Stimulated activated effector memory CD8-positive, alpha-beta T cell treated with anti-CD3 and anti-CD28 coated beads, Interleukin-12 subunit alpha, Interleukin-12 subunit beta, amount 100 ng/mL, for 72 hours (primary cell): Measurements from ENCODE around the gene STK32C.

Source experiments
- ATAC-seq: fragments of 150-1000 bp; cut with Tn5 transposase; 2 replicates; pipeline ENCODE4 v1.10.0; 2021
- DNase-seq, 2 donors: peaks; one replicate each; pipeline ENCODE4 v3.0.0; 2021 to 2022; ENCODE audit warnings: low spot score in 2 of 2
- H3K27ac Mint-ChIP-seq: one replicate; pipeline ENCODE4 v1.8.0; 2022; ENCODE audit warnings: mild to moderate bottlenecking, mixed read lengths
- H3K36me3 Mint-ChIP-seq: one replicate; pipeline ENCODE4 v1.8.0; 2022; ENCODE audit warnings: mild to moderate bottlenecking, mixed read lengths
- H3K4me1 Mint-ChIP-seq: one replicate; pipeline ENCODE4 v1.8.0; 2022; ENCODE audit warnings: mixed read lengths
- H3K4me3 Mint-ChIP-seq: one replicate; pipeline ENCODE4 v1.8.0; 2022; ENCODE audit warnings: mild to moderate bottlenecking, mixed read lengths
- H3K9me3 Mint-ChIP-seq: one replicate; pipeline ENCODE4 v1.8.0; 2022; ENCODE audit warnings: mixed read lengths

The STK32C gene

DNA sequence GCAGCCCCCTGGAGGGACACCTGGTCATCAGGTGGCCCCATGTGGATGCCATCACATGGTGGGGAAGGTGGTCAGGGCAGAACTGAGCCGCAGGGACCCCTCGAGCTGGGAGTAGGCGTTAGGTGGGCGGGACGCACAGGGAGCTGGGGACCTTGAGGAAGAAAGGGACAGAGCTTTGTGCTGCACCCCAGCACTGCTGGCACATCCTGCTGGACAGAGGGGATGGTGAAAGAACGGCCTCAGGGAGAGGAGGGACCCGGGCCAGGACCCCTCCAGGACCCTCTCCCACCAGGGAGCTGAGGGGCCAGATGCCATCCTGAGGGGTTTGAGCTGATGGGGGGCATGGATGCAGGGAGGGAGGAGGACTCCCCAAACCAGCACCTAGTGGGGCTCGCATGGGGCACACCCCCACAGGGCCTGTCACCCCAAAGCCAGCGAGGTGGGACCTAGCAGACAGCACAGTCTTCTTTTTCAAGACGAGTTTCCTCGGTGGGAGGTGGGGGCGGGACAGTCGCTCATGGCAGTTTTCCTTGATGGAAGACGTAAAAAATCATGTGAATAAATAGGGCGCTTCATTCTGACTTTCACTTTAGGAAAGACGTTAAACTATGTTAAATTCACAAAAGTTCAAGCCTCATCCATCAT lies 43.3 kb downstream of the STK32C start:
- H3K4me3 Mint-ChIP-seq = no peak overlapping the region
- no peaks in the 10 kb centered on the region for H3K36me3 Mint-ChIP-seq
- H3K27ac Mint-ChIP-seq = peak overlapping the region; percentile 30
- ATAC-seq (no peak), DNase-seq (no peak)
- H3K9me3 Mint-ChIP-seq = no peaks in the 10 kb centered on the region
- H3K4me1 Mint-ChIP-seq = peaks cover 36% of the 10 kb centered on the region

DNA sequence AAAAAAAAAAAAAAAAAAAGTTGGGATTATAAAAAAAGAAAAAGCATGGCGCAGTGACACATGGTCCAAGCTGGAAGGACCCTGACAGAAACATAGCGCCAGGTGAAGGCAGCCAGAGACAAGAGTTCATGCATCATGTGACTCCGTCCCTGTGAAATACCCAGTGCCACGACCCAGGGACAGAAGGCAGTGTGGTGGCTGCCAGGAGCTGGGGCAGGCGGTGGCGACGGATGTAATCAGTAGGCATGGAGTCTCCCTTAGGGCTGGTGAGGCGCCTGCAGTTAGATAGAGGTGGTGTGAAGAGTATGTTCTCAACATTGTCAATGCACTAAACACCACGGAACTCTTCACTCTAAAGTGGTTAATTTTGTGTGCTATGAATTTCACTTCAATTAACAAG lies 43.9 kb downstream of the STK32C start:
- Mint-ChIP-seq H3K4me3 (no peak overlapping the region), H3K9me3 (no peaks in the 10 kb centered on the region), H3K27ac (peak overlapping the region; percentile 30), H3K4me1 (peaks cover 36% of the 10 kb centered on the region), H3K36me3 (no peaks in the 10 kb centered on the region)
- ATAC-seq (no peak), DNase-seq (no peak)

DNA sequence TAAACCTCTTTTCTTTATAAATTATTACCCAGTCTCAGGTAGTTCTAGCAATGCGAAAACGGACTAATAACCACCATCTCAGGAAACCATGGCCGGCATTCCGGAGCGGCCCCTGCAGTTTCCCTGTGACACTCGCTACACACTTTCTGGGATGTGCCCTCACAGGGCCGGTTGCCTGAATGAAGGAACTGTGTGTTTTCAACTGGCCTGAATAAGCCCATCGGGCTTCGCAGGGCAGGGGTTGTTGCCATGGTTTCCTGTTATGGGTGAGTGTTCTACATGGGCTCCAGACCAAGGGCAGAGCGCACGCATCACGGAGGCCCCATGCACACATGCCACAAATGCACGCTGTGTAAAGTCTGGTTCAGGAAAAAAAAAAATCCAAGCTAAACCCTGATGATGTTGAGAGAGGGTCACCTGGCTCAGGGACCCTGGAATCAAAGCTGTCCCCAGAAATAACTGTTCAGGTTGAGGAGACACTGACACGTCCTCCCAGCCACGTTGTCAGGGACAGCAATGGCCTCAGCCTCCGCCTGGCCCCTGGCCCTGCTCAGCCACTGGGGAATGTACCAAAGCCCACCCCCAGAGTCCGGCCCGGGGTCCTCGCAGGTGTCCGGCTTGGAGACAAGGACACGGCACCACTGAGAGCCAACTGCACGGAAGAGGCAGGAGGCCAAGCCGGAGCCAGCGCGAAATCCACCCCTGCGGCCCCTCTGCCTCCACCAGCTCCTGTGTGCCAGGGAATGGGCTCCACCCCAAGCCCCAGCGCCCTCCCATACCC lies 47.9 kb downstream of the STK32C start:
- H3K9me3 Mint-ChIP-seq = no peaks in the 10 kb centered on the region
- DNase-seq = no peak
- no peak overlapping the region for H3K27ac Mint-ChIP-seq
- H3K4me1 Mint-ChIP-seq = peaks cover 26% of the 10 kb centered on the region
- H3K4me3 Mint-ChIP-seq = no peak overlapping the region
- no peak for ATAC-seq
- H3K36me3 Mint-ChIP-seq = no peaks in the 10 kb centered on the region

DNA sequence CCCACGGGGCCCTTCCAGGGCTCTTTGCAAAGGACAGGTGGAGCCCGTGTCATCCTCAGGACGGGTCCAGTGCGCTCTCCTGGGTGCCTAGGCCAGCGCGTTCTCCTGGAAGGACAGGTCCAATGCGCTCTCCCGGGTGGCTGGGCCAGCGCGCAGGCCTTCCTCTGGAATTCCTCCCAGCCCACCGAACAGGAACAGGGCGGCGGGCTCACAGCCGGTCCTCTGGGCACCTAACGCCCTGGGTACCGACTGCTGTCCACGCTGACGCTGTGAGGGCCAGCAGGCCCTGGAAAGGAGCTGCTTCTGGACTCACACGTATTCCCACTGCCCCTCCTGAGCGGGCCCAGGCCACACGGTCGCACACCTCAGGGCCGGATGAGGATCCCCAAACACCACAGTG lies 49.3 kb downstream of the STK32C start:
- Mint-ChIP-seq H3K4me1 (peaks cover 26% of the 10 kb centered on the region), H3K9me3 (no peaks in the 10 kb centered on the region), H3K36me3 (no peaks in the 10 kb centered on the region), H3K27ac (no peak overlapping the region), H3K4me3 (no peak overlapping the region)
- ATAC-seq (no peak), DNase-seq (no peak)

DNA sequence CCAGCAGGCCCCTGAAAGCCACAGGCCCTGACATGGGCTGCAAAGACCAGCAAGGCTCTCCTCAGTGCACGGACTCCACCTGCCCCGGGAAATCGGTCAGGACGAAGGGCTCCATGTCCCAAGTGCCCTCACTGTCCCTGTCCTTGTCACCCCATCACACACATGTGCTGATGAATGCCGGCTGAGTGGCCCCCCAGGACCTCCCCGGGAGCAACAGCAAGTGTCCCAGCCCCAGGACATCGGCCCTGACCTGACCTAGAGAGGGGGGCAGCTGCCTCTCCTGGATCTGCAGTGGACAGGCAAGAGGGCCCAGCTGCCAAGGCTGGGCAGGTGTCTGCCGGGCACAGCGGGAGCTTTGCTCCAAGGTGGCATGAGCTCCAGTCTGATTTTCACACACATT lies 49.8 kb downstream of the STK32C start:
- DNase-seq (no peak), ATAC-seq (no peak)
- no peaks in the 10 kb centered on the region for H3K9me3 Mint-ChIP-seq
- no peak overlapping the region for H3K27ac Mint-ChIP-seq
- peaks cover 26% of the 10 kb centered on the region for H3K4me1 Mint-ChIP-seq
- H3K36me3 Mint-ChIP-seq = no peaks in the 10 kb centered on the region
- H3K4me3 Mint-ChIP-seq = no peak overlapping the region

DNA sequence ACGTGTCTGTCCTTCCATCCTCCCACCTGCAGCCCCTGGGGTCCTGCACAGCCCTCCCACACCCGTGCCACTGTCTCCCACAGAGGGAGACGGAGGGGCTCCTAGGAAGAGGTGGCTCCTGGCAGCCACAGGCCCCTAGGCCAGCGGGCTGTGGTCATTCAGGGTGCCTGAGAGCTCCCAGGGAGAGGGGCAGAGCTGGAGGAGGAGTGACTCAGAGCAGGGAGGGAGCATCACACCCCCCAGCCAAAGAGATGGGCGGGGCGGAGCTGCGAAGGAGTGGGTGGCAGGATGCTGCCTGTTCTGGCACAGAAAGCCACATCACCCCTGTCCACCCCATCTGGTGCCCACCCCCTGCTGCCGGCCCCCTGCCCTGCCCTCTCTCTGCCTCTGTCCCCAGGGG lies 50.5 kb downstream of the STK32C start:
- peak; percentile 27 to 66 for DNase-seq
- H3K4me1 Mint-ChIP-seq = peaks cover 24% of the 10 kb centered on the region
- H3K9me3 Mint-ChIP-seq = no peaks in the 10 kb centered on the region
- H3K36me3 Mint-ChIP-seq = no peaks in the 10 kb centered on the region
- H3K27ac Mint-ChIP-seq = no peak overlapping the region
- no peak overlapping the region for H3K4me3 Mint-ChIP-seq
- peak; percentile 89 for ATAC-seq

DNA sequence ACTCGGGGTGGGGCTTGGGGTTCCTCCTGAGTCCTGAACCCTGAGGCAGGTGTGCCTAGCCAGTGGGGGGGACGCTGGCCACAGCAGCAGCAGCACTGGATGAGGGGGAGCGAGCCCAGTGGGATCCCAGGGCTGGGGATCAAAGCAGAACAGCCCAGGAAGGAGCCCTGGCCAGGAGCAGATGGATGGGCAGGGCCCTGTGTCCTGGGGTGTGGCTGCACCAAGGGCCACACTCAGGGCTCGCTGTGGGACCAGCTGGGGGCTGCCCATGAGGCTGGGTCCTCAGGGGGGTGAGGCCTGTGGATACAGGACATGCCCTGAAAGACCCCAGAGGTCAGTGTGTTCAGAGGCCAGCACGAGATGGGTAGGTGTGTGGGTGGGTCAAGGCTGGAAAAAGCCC lies 50.9 kb downstream of the STK32C start:
- DNase-seq = no peak
- peaks cover 20% of the 10 kb centered on the region for H3K4me1 Mint-ChIP-seq
- H3K27ac Mint-ChIP-seq = no peak overlapping the region
- H3K36me3 Mint-ChIP-seq = no peaks in the 10 kb centered on the region
- H3K4me3 Mint-ChIP-seq = no peak overlapping the region
- no peaks in the 10 kb centered on the region for H3K9me3 Mint-ChIP-seq
- no peak for ATAC-seq

DNA sequence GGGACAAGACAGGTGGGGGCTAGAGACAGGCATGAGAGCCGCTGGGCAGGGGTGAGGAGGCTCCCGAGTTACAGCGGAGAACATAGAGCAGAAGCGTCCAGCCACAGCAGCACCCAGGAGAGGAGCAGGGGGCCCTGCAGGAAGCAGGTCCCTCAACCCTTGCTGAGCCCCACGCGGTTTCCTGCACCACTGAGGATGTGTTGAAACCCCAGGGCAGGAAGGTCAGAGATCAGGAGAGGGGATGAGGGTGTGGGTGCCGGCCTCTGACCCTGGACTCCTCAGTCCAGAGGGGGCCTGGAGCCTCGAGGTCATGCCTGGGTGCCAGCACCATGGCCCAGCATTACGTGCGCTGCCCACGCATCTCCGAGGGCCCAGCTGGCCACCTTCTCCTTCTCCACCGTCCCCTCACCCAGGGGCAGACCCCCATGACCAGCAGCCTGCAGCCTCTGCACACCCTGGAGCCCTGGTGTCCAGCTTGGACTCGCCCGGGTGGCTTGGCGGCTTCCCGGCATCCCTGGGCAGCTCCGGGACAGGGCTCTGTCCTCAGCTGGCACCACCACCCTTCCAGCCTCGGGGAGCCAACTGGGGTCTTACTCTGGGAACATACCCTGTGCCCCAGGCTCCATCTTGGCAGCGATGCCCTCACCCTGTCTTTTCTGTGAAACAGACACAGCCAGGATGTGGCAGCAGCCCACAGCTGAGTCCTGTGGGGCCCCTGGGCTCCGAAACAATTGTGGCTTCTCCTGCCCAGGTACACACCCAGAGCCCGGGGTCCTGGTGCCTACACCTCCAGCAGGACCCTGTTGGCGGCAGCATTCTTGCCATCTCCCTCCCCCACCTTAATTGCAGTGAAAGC lies 52.0 kb downstream of the STK32C start:
- no peak overlapping the region for H3K4me3 Mint-ChIP-seq
- peak overlapping the region; percentile 45 for H3K27ac Mint-ChIP-seq
- H3K9me3 Mint-ChIP-seq = no peaks in the 10 kb centered on the region
- DNase-seq = peak in 1 of 2 donors; percentile 54
- peaks cover 18% of the 10 kb centered on the region for H3K4me1 Mint-ChIP-seq
- ATAC-seq = no peak
- no peaks in the 10 kb centered on the region for H3K36me3 Mint-ChIP-seq

DNA sequence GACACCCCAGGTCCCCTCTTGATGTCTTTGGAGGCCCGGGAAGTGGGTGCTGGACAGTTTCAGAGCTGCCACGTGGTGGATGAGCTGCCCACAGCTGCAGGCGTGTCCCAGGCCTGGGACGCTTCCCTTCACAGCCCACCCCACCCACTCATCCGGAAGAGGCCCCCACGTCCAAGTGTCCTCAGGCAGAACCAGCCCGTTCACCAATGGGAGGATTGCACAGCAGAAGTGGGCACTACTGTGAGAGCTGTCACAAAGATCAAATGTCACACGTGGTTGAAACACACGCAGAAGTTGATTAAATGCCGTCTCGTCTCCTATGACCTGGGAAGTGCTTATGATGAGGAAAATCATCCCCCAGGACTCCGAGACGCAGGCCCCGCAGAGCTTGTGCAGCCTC lies 52.9 kb downstream of the STK32C start:
- DNase-seq (no peak), ATAC-seq (no peak)
- H3K4me3 Mint-ChIP-seq = no peak overlapping the region
- no peaks in the 10 kb centered on the region for H3K9me3 Mint-ChIP-seq
- peak overlapping the region; percentile 45 for H3K27ac Mint-ChIP-seq
- H3K36me3 Mint-ChIP-seq = no peaks in the 10 kb centered on the region
- peaks cover 18% of the 10 kb centered on the region for H3K4me1 Mint-ChIP-seq

DNA sequence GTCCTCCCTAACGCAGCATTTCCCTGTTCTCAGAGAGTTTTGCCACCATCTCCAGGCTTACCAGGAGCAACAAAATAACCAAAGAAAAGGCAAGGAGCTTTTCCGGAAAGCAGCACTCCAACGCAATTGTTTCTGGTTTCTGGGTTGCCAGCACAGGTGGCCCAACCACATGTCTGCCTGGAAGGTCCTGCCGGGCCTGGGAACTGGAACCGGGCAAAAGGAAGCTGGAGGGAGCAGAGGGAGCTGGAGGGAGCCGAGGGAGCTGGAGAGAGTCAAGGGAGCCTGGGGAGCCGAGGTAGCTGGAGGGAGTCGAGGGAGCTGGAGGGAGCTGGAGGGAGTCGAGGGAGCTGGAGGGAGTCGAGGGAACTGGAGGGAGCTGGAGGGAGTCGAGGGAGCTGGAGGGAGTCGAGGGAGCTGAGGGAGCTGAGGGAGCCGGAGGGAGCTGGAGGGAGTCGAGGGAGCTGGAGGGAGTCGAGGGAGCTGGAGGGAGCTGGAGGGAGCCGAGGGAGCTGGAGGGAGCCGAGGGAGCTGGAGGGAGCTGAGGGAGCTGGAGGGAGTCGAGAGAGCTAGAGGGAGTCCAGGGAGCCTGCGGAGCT lies 54.6 kb downstream of the STK32C start:
- Mint-ChIP-seq H3K4me3 (no peak overlapping the region), H3K4me1 (peaks cover 18% of the 10 kb centered on the region), H3K27ac (no peak overlapping the region), H3K36me3 (no peaks in the 10 kb centered on the region), H3K9me3 (no peaks in the 10 kb centered on the region)
- DNase-seq (no peak), ATAC-seq (no peak)

DNA sequence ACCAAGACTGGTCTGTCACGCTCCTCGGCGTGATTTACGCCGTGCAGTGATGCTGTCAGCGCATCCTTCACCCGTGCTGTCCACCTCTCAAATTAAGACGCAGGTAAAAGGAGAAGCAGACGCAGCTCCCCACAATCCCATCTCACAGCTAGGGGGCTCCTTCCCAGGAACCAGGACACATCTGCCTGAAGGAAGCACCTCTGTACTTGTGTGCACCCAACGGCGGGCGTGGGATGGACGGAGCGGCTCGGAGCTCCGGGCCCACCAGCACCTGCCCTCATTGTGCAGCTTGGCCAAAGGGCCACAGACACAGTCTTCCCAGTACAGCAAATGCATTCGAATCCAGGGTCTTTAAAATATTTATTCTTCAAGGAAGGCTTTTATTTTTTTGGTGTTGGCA lies 55.3 kb downstream of the STK32C start:
- ATAC-seq (no peak), DNase-seq (no peak)
- H3K36me3 Mint-ChIP-seq = no peaks in the 10 kb centered on the region
- no peaks in the 10 kb centered on the region for H3K9me3 Mint-ChIP-seq
- H3K27ac Mint-ChIP-seq = no peak overlapping the region
- no peak overlapping the region for H3K4me3 Mint-ChIP-seq
- H3K4me1 Mint-ChIP-seq = peaks cover 14% of the 10 kb centered on the region

DNA sequence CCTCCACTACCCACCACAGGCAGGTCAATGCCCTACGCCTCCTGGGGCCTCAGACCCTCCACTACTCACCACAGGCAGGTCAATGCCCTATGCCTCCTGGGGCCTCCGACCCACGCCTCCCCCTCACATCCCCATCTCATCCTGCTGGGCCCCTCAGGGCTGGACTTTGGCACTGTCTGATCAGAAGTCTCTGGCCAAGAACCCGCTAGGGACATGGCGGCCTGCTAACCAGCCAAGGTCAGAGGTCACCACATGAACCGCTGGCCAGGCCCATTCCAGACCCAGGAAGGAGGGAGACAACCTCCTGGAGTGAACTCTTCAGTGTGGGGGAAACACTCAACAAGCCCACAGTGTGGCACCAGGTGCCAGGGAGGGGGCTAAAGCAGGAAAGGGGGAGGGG lies 55.8 kb downstream of the STK32C start:
- Mint-ChIP-seq H3K27ac (no peak overlapping the region), H3K4me1 (peaks cover 9% of the 10 kb centered on the region), H3K9me3 (no peaks in the 10 kb centered on the region), H3K4me3 (no peak overlapping the region), H3K36me3 (no peaks in the 10 kb centered on the region)
- ATAC-seq = no peak
- DNase-seq = no peak

DNA sequence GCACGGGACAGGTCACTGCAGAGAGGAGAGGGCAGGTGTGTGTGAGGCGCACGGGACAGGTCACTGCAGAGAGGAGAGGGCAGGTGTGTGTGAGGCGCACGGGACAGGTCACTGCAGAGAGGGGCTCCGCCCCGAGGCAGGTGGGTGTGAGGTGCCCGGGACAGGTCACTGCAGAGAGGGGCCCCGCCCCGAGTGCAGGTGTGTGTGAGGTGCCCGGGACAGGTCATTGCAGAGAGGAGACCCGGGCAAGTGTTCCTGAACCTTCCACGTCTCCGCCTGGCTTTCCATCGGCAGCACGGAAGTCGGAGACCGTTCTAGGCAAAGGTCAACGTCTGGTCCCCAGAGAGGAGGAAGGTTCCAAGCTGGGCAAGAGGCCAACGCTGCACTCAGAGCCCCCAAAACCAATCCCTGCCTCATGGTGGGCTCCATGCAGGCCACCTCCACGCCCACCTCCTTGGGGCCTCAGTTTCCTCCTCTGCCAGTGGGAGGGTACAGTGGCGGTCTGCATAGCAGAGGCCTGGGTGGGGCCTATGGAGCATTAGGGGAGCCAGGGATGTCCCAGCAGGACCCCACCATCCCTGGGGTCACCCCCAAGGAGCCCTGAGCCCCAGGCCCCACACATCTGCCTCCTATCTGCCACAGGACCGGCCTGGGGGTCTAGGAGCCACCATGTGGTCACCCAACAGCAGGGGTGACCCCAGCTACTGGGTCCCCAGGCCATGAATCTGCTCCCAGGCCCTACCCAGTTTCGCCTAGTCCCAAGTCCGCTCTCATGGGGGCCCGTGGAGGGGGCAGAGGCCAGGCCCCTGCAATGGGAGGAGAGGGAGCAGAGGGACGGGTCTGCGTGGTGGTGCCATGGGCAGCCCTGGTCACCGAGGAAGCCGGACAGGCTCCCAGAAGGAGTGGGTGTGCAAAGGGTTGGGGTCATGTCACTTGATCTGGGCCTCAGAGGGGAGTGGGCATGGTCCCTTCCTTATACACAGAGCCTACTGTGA lies 57.0 kb downstream of the STK32C start:
- Mint-ChIP-seq H3K27ac (no peak overlapping the region), H3K36me3 (no peaks in the 10 kb centered on the region), H3K4me1 (peaks cover 7% of the 10 kb centered on the region), H3K9me3 (no peaks in the 10 kb centered on the region), H3K4me3 (no peak overlapping the region)
- ATAC-seq (no peak), DNase-seq (no peak)

DNA sequence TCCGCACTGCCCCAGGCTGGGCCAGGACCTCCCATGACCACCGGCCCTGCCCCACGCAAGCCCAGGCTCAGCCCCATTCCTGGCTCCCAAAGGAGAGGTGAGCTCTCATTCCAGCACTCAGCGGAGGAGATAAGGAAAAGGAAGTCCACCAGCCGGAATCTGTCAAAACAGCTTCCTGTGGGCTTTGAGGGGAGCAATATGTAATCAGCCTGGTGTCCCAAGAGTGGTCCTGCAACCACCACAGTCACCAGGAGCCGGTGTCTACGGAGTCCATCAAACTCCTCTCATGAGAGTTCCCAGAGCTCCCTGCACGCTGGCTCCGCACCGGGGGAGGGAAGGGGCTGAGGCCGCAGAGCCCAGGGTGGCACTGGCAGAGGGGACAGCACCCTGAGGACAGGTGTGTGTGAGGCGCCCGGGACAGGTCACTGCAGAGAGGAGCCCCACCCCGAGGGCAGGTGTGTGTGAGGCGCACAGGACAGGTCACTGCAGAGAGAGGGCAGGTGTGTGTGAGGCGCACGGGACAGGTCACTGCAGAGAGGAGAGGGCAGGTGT lies 57.9 kb downstream of the STK32C start:
- no peak overlapping the region for H3K4me3 Mint-ChIP-seq
- no peak overlapping the region for H3K27ac Mint-ChIP-seq
- H3K4me1 Mint-ChIP-seq = no peaks in the 10 kb centered on the region
- DNase-seq = no peak
- no peaks in the 10 kb centered on the region for H3K36me3 Mint-ChIP-seq
- ATAC-seq = no peak
- H3K9me3 Mint-ChIP-seq = no peaks in the 10 kb centered on the region
